GM18507 (cell line): ENCODE measurements around the gene ELK3.

Experiments used
- DNase-seq: peaks from one replicate; pipeline ENCODE4 v3.0.0; 2011; ENCODE audit warnings: low read depth; ENCODE audit not compliant: insufficient read length; ENCODE audit errors: extremely low spot score
- FAIRE-seq: peaks from 2 replicates; lab custom pipeline; 2011; peaks lifted over from hg19 to GRCh38; lab: Jason Lieb, UNC

ELK3 gene

GRCh38 chr12:96208801-96209549, 14.8 kb downstream of the ELK3 start:
- no peak for FAIRE-seq
- no peak for DNase-seq

- DNase-seq (no peak), FAIRE-seq (no peak)
Measured at GRCh38 chr12:96210376-96211055, 16.3 kb downstream of the ELK3 start.

GRCh38 chr12:96211988-96212387, 17.8 kb downstream of the ELK3 start:
- no peak for DNase-seq

GRCh38 chr12:96212456-96213375, 18.5 kb downstream of the ELK3 start:
- no peak for FAIRE-seq
- DNase-seq: no peak

More at GRCh38 chr12:96211988-96212387, 17.8 kb downstream of the ELK3 start:
- no peak for FAIRE-seq

- FAIRE-seq: no peak
- DNase-seq: no peak
Measured at GRCh38 chr12:96213869-96214268, 19.7 kb downstream of the ELK3 start.

- no peak for DNase-seq
- no peak for FAIRE-seq
Measured at GRCh38 chr12:96215919-96216273, 21.7 kb downstream of the ELK3 start.

- DNase-seq (no peak), FAIRE-seq (no peak)
Measured at GRCh38 chr12:96218989-96219678, 25.0 kb downstream of the ELK3 start.

- DNase-seq (no peak), FAIRE-seq (no peak)
Measured at GRCh38 chr12:96219700-96220206, 25.6 kb downstream of the ELK3 start.

GRCh38 chr12:96220902-96221301, 26.7 kb downstream of the ELK3 start:
- FAIRE-seq: no peak

GRCh38 chr12:96221391-96221790, 27.2 kb downstream of the ELK3 start:
- DNase-seq (no peak), FAIRE-seq (no peak)

More at GRCh38 chr12:96220902-96221301, 26.7 kb downstream of the ELK3 start:
- no peak for DNase-seq

- FAIRE-seq: no peak
Measured at GRCh38 chr12:96223411-96224218, 29.4 kb downstream of the ELK3 start.

GRCh38 chr12:96224219-96224615, 30.0 kb downstream of the ELK3 start:
- no peak for FAIRE-seq
- DNase-seq: no peak

More at GRCh38 chr12:96223411-96224218, 29.4 kb downstream of the ELK3 start:
- DNase-seq: no peak

- FAIRE-seq (no peak), DNase-seq (no peak)
Measured at GRCh38 chr12:96225044-96225855, 31.1 kb downstream of the ELK3 start.

GRCh38 chr12:96225994-96226399, 31.8 kb downstream of the ELK3 start:
- FAIRE-seq: no peak

GRCh38 chr12:96226401-96226800, 32.2 kb downstream of the ELK3 start:
- FAIRE-seq: no peak
- DNase-seq: no peak

More at GRCh38 chr12:96225994-96226399, 31.8 kb downstream of the ELK3 start:
- no peak for DNase-seq

- no peak for FAIRE-seq
Measured at GRCh38 chr12:96226801-96227348, 32.7 kb downstream of the ELK3 start.

GRCh38 chr12:96227365-96228106, 33.4 kb downstream of the ELK3 start:
- DNase-seq (no peak), FAIRE-seq (no peak)

More at GRCh38 chr12:96226801-96227348, 32.7 kb downstream of the ELK3 start:
- DNase-seq: no peak
